HepG2 (cell line): ENCODE results near the gene CEP170.
"Not testable (repeated sequence)": the region's sequence is repeated elsewhere in the genome, so short reads cannot be mapped to it uniquely, and the experiment has no call there.

Source experiments
- FOXC1 ChIP-seq: sonication (generic); formaldehyde crosslinking; IDR thresholded peaks from 2 replicates; pipeline ENCODE4 v1.8.0; 2022; ENCODE audit warnings: mild to moderate bottlenecking, missing genetic modification reagents, borderline replicate concordance
- KLF13 ChIP-seq: sonication (generic); formaldehyde crosslinking; IDR thresholded peaks from 2 replicates; pipeline ENCODE4 v1.4.0; 2020; ENCODE audit warnings: mild to moderate bottlenecking, missing genetic modification reagents
- ZNF121 ChIP-seq: sonication (generic); formaldehyde crosslinking; IDR thresholded peaks from 2 replicates; pipeline ENCODE4 v1.5.0; 2020; ENCODE audit warnings: mild to moderate bottlenecking, missing genetic modification reagents
- ZZZ3 ChIP-seq: sonication (generic); formaldehyde crosslinking; IDR thresholded peaks from 2 replicates; pipeline ENCODE4 v1.4.0; 2020; ENCODE audit warnings: missing genetic modification reagents, mild to moderate bottlenecking, borderline replicate concordance
- TF ChIP-seq, protein P1 (sequence below): sonication (generic); formaldehyde crosslinking; IDR thresholded peaks from 2 replicates; pipeline ENCODE4 v1.4.0; 2020; ENCODE audit warnings: missing genetic modification reagents

DNA sequence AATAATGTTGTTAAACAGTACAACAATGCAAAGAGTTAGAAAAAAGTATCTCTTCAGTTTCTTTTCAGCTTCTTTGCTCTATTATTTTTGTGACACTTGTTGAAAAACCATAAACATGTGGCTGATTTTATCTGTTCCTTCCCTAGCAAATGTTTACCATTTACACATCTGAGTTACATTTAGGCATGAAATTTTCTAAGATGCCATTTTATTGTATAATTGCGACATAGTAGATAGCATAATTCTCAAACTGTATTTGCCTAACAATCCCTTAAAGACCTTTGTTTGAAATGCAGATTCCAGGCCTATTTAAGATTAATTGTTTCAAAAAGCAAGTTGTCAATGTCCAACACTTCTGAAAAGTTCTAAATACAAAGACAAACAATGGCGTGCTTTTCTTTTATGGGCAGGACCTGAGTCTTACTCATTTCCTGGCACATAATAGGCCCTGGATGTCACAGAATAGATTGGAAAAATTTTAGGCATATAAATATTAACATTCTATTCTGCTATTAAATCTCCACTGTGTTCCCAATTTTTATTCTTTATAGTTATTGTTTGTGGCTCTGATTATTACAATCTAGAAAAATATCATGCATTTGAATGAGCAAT is 81.2 kb downstream of the CEP170 start:
- TF ChIP-seq ZNF121 (CRISPR knock-in tag); FOXC1 (CRISPR knock-in tag); ZZZ3; KLF13 (CRISPR knock-in tag): not testable (repeated sequence)
- TF ChIP-seq, protein P1, sequence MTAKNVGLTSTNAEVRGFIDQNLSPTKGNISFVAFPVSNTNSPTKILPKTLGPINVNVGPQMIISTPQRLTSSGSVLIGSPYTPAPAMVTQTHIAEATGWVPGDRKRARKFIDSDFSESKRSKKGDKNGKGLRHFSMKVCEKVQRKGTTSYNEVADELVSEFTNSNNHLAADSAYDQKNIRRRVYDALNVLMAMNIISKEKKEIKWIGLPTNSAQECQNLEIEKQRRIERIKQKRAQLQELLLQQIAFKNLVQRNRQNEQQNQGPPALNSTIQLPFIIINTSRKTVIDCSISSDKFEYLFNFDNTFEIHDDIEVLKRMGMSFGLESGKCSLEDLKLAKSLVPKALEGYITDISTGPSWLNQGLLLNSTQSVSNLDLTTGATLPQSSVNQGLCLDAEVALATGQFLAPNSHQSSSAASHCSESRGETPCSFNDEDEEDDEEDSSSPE, result not testable (repeated sequence)
